HG02610 (cell line): Measurements from ENCODE around the gene LST1.

Experiments
- ATAC-seq: cut with Tn5 transposase; IDR thresholded peaks from one replicate; pipeline ENCODE4 v1.9.1; 2021; ENCODE audit warnings: mild to moderate bottlenecking, moderate library complexity; ENCODE audit not compliant: unreplicated experiment

LST1 gene

GRCh38 chr6:31619805-31620585 lies 33.9 kb downstream of the LST1 start:
- ATAC-seq = peak; percentile 81

- peak; percentile 50 for ATAC-seq
Measured at GRCh38 chr6:31620586-31621319, 34.7 kb downstream of the LST1 start, which contains the start of gene PRRC2A. Gene PRRC2A, plus strand, starts transcription at chr6:31620715. Its CDS starts 2,075 bp downstream, at chr6:31622790.

GRCh38 chr6:31621320-31621939 lies 35.4 kb downstream of the LST1 start:
- no peak for ATAC-seq

- ATAC-seq = no peak
Measured at GRCh38 chr6:31621991-31622390, 35.9 kb downstream of the LST1 start.

GRCh38 chr6:31622684-31623091 lies 36.6 kb downstream of the LST1 start:
- no peak for ATAC-seq

GRCh38 chr6:31624070-31624469 lies 38.0 kb downstream of the LST1 start:
- ATAC-seq = no peak

- no peak for ATAC-seq
Measured at GRCh38 chr6:31626952-31627351, 40.9 kb downstream of the LST1 start.

- ATAC-seq = no peak
Measured at GRCh38 chr6:31627690-31628287, 41.7 kb downstream of the LST1 start.

GRCh38 chr6:31629014-31629413 lies 42.9 kb downstream of the LST1 start:
- ATAC-seq = no peak

- ATAC-seq = no peak
Measured at GRCh38 chr6:31630177-31630934, 44.3 kb downstream of the LST1 start.

GRCh38 chr6:31631209-31631608 lies 45.1 kb downstream of the LST1 start:
- ATAC-seq = no peak

- no peak for ATAC-seq
Measured at GRCh38 chr6:31631681-31632278, 45.7 kb downstream of the LST1 start.

- no peak for ATAC-seq
Measured at GRCh38 chr6:31632279-31632946, 46.3 kb downstream of the LST1 start.

- ATAC-seq = no peak
Measured at GRCh38 chr6:31633447-31633846, 47.4 kb downstream of the LST1 start.

GRCh38 chr6:31634131-31634530 lies 48.1 kb downstream of the LST1 start:
- no peak for ATAC-seq

GRCh38 chr6:31634969-31635575 lies 49.0 kb downstream of the LST1 start:
- no peak for ATAC-seq

- no peak for ATAC-seq
Measured at GRCh38 chr6:31636698-31637596, 50.9 kb downstream of the LST1 start.
